GM12878 (cell line): Measurements from ENCODE around the gene OCLN. TPM values are rescaled to one million over a fixed set of nuclear protein-coding genes. Genes with fewer than 3 reads are reported as not detected.
"Not testable (repeated sequence)": the region's sequence is repeated elsewhere in the genome, so short reads cannot be mapped to it uniquely, and the experiment has no call there.

ENCODE experiments used
- ATAC-seq: fragments of 200-7000 bp; cut with Tn5 transposase; 3 replicates; pipeline ENCODE4 v1.9.1; 2020; ENCODE audit warnings: mild to moderate bottlenecking, moderate library complexity
- BruUV-seq: library from RNA; stranded (reverse); fragments of 400-500 nt; replicated peaks from 2 replicates; lab custom pipeline; 2021; lab: Mats Ljungman, UMichigan
- CTCF ChIA-PET: fragments of 300-600 bp; sonication (Branson Sonifier 250); formaldehyde crosslinking; extraction: SDS; loops from one replicate; lab custom pipeline; 2021; ENCODE audit warnings: inconsistent platforms; lab: Yijun Ruan, JAX
- POLR2A ChIA-PET: fragments of 350-600 bp; formaldehyde crosslinking; extraction: SDS; loops from one replicate; lab custom pipeline; 2021; ENCODE audit warnings: inconsistent platforms; lab: Charles Lee
- RAD21 ChIA-PET: fragments of 300-600 bp; sonication (Branson Sonifier 250); formaldehyde crosslinking; loops from one replicate; lab custom pipeline; 2023; ENCODE audit warnings: antibody characterized with exemption; ENCODE audit not compliant: unreplicated experiment; lab: Charles Lee
- SMC1A ChIA-PET: fragments of 300-600 bp; sonication (Branson Sonifier 250); formaldehyde crosslinking; loops from one replicate; lab custom pipeline; 2023; ENCODE audit not compliant: unreplicated experiment, uncharacterized antibody; lab: Charles Lee
- DNase-seq: peaks from one replicate; pipeline ENCODE4 v3.0.0-alpha.2; 2011; ENCODE audit warnings: low read depth, low spot score
- FAIRE-seq: peaks from 3 replicates; lab custom pipeline; 2011; peaks lifted over from hg19 to GRCh38; lab: Jason Lieb, UNC
- H2AFZ ChIP-seq: 2 replicates; pipeline ENCODE4 v1.6.0; 2011; ENCODE audit warnings: low read depth, low read length, control low read depth; ENCODE audit not compliant: control insufficient read depth
- H3K27ac ChIP-seq: 2 replicates; pipeline ENCODE4 v1.5.1; 2011; ENCODE audit warnings: control low read depth; ENCODE audit not compliant: control insufficient read depth, insufficient read depth
- H3K27me3 ChIP-seq, 2 experiments: replicated peaks in 1 of 2; 2 replicates each; pipeline versions ENCODE4 v1.6.0 to v1.6.1; 2011; ENCODE audit warnings: low read length in 1 of 2; ENCODE audit not compliant: control insufficient read depth in 2 of 2, insufficient read depth in 2 of 2
- H3K36me3 ChIP-seq, 2 experiments: 2 replicates each; pipeline ENCODE4 v1.5.1; 2011; ENCODE audit warnings: low read length in 1 of 2; ENCODE audit not compliant: control insufficient read depth in 2 of 2, insufficient read depth in 2 of 2
- H3K4me1 ChIP-seq: 2 replicates; pipeline ENCODE4 v1.6.1; 2011; ENCODE audit warnings: mild to moderate bottlenecking, low read length, moderate library complexity, mixed read lengths; ENCODE audit not compliant: control insufficient read depth, insufficient read depth
- H3K4me2 ChIP-seq: 2 replicates; pipeline ENCODE4 v1.6.0; 2011; ENCODE audit warnings: control low read depth; ENCODE audit not compliant: control insufficient read depth, insufficient read depth
- H3K4me3 ChIP-seq: fragments of 200-600 bp; sonication (generic); 2 replicates; pipeline ENCODE4 v1.5.1; 2016
- H3K79me2 ChIP-seq: 2 replicates; pipeline ENCODE4 v1.6.0; 2011; ENCODE audit warnings: low read length; ENCODE audit not compliant: control insufficient read depth, insufficient read depth
- H3K9ac ChIP-seq: 2 replicates; pipeline ENCODE4 v1.8.0; 2011; ENCODE audit warnings: low read length, control low read depth, mixed read lengths; ENCODE audit not compliant: control insufficient read depth, insufficient read depth
- H3K9me3 ChIP-seq: replicated peaks from 3 replicates; pipeline ENCODE4 v1.5.1; 2011; ENCODE audit warnings: mild to moderate bottlenecking, low read length; ENCODE audit not compliant: control insufficient read depth, insufficient read depth
- H4K20me1 ChIP-seq: 2 replicates; pipeline ENCODE4 v1.6.0; 2011; ENCODE audit not compliant: control insufficient read depth, insufficient read depth
- MTA3 ChIP-seq: IDR thresholded peaks from 2 replicates; pipeline ENCODE4 v1.6.1; 2012; ENCODE audit warnings: low read length, inconsistent platforms, borderline replicate concordance
- NFYB ChIP-seq: IDR thresholded peaks from 2 replicates; pipeline ENCODE4 v1.6.1; 2011; ENCODE audit warnings: low read depth, mild to moderate bottlenecking, low read length, improper control_type of control experiment, moderate library complexity; ENCODE audit not compliant: insufficient read depth
- WGBS: methylation state at CpG from one replicate; pipeline ENCODE4 v1.1.6; 2016; ENCODE audit warnings: low lambda C conversion rate; ENCODE audit not compliant: insufficient replicate concordance, insufficient coverage; ENCODE audit errors: missing lambda C conversion rate; 5-methylcytosine and 5-hydroxymethylcytosine counted together
- in situ Hi-C: fragments of 300-500 bp; cut with MboI; formaldehyde crosslinking; loops from 9 replicates; pipeline ENCODE4 v1.14.3; 2018; ENCODE audit warnings: mixed read lengths
- intact Hi-C: fragments of 100-400 bp; cut with micrococcal nuclease; formaldehyde crosslinking; loops from one replicate; pipeline ENCODE4 v1.14.2; 2022; ENCODE audit not compliant: unreplicated experiment
- polyA plus RNA-seq, 11 experiments: library from polyadenylated mRNA; depleted of rRNA in 4 of 11; unstranded in 6 of 11; stranded (reverse) in 5 of 11; fragments of >200 nt; fragmentation: Nextera tagmentation in 4 of 11; fragmentation: Illumina TruSeq in 1 of 11; extraction: Ambion mirVana in 4 of 11; extraction: Trizol in 1 of 11; gene quantifications; 1 replicate in 1 of 11; 2 replicates in 10 of 11; pipeline versions ENCODE4 v1.2.1 to v1.2.3, GENCODE V29; 2011 to 2016; ENCODE audit warnings: inconsistent platforms in 2 of 11, missing spikeins in 2 of 11, low read depth in 1 of 11
- total RNA-seq, 4 experiments: library from RNA; depleted of rRNA in 3 of 4; stranded (reverse); fragments of >200 nt in 3 of 4; fragmentation: Illumina TruSeq in 1 of 4; extraction: Trizol in 1 of 4; gene quantifications; 2 replicates each; pipeline versions ENCODE4 v1.2.1 to v1.2.3, GENCODE V29; 2013 to 2021

The OCLN gene
- total and polyA plus RNA-seq, 10 of the 15 experiments (the other 5 are each of a cell fraction or from before 2014, with no cell fraction given) = 2.0 to 26.5 (median 17.0) TPM

DNA sequence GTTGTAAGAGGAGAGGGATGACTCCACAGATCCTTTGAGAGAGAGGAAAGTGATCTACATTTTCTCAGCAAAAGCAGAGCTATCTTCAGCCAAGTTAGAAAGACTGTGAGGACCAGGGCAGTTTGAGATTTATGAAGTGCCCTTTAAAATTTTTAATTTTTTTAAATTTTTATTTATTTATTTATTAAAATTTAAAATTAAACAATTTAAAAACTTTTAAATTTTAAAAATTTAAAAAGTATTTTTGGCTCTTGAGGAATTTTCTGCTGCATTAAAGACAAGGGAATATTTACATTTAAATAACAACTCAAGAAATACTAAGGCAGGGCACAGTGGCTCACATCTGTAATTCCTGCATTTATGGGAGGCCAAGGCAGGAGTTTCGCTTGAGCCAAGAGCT lies 30.4 kb upstream of the OCLN start:
- Histone ChIP-seq H3K79me2 (no peaks in the 10 kb centered on the region), H3K9ac (no peak overlapping the region), H3K27ac (no peak overlapping the region), H3K9me3 (peaks cover 3% of the 10 kb centered on the region; the same call in 2 of the 3 replicates), H4K20me1 (no peaks in the 10 kb centered on the region), H2AFZ (no peak overlapping the region), H3K4me2 (no peak overlapping the region), H3K27me3 (no peaks in the 10 kb centered on the region), H3K36me3 (no peaks in the 10 kb centered on the region), H3K4me1 (peaks cover 6% of the 10 kb centered on the region), H3K4me3 (no peak overlapping the region)
- DNase-seq = no peak
- TF ChIP-seq MTA3 = no peak
- whole genome bisulfite sequencing = 85% methylated on average over 1 of the region's 1 CpG
- no peak for FAIRE-seq
- ChIA-PET CTCF (no interaction called here), POLR2A (no interaction called here), SMC1A (no interaction called here), RAD21 (no interaction called here)
- no TSS peak for BruUV-seq
- no peak for ATAC-seq
- in situ Hi-C loops (no loop called here), intact Hi-C loops (no loop called here)

DNA sequence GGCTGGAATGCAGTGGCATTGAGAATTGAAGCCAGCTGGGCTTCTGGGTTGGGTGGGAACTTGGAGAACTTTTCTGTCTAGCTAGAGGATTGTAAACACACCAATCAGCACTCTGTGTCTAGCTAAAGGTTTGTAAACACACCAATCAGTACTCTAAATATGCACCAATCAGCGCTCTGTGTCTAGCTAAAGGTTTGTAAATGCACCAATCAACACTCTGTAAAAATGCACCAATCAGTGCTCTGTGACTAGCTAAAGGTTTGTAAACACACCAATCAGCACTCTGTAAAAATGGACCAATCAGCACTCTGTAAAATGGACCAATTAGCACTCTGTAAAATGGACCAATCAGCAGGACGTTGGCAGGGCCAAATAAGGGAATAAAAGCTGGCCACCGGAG lies 26.2 kb upstream of the OCLN start:
- ChIA-PET RAD21 (interaction anchor here (1.8 to 2.1 kb wide), 2 partner anchors 34 to 94 kb away, joined by 7 to 16 read pairs; no protein-coding TSS in a partner anchor), SMC1A (interaction anchor here (1.2 to 3.8 kb wide), 4 partner anchors 19 to 91 kb away, joined by 3 to 13 read pairs (median 7); no protein-coding TSS in a partner anchor), POLR2A (interaction anchor here (0.6 kb wide), 1 partner anchor 133 kb away, joined by 3 read pairs; no protein-coding TSS in a partner anchor)
- CTCF ChIA-PET, H4K20me1 ChIP-seq, intact Hi-C loops, FAIRE-seq, H3K27me3 ChIP-seq, BruUV-seq, in situ Hi-C loops, H3K9ac ChIP-seq, H2AFZ ChIP-seq, ATAC-seq, H3K36me3 ChIP-seq, DNase-seq, H3K4me3 ChIP-seq, H3K79me2 ChIP-seq, H3K4me2 ChIP-seq: not testable (repeated sequence)
- TF ChIP-seq NFYB = peak; percentile 49
- Histone ChIP-seq H3K27ac (peak overlapping the region; percentile 94), H3K9me3 (peaks cover 15% of the 10 kb centered on the region), H3K4me1 (peaks cover 26% of the 10 kb centered on the region)
- WGBS = 82% methylated on average over 3 of the region's 3 CpGs
